Stomach (tissue), 4 donors: Measurements from ENCODE around the gene SMAD4.
"Not testable (repeated sequence)": the region's sequence is repeated elsewhere in the genome, so short reads cannot be mapped to it uniquely, and the experiment has no call there.

ENCODE experiments used
- EP300 ChIP-seq: sonication (generic); formaldehyde crosslinking; IDR thresholded peaks from one replicate; pipeline ENCODE4 v1.6.1; 2017; ENCODE audit warnings: antibody characterized with exemption
- POLR2A ChIP-seq, 4 donors: fragments of 450-650 bp; IDR thresholded peaks; one replicate each; pipeline ENCODE4 v1.6.1; 2016; ENCODE audit warnings: antibody characterized with exemption in 4 of 4, control low read depth in 2 of 4, mild to moderate bottlenecking in 1 of 4, moderate library complexity in 1 of 4
- POLR2AphosphoS5 ChIP-seq, 3 donors: sonication (generic); formaldehyde crosslinking; IDR thresholded peaks; one replicate each; pipeline ENCODE4 v1.6.1; 2016; ENCODE audit warnings: antibody characterized with exemption in 3 of 3
- TF ChIP-seq, protein P1 (sequence below), 7 experiments: fragments of 450-650 bp in 4 of 7; fragments of 200-600 bp in 3 of 7; sonication (generic) in 3 of 7; IDR thresholded peaks; one replicate each; pipeline ENCODE4 v1.5.1; 2016 to 2019; ENCODE audit warnings: antibody characterized with exemption in 7 of 7, control low read depth in 2 of 7, mild to moderate bottlenecking in 1 of 7

DNA sequence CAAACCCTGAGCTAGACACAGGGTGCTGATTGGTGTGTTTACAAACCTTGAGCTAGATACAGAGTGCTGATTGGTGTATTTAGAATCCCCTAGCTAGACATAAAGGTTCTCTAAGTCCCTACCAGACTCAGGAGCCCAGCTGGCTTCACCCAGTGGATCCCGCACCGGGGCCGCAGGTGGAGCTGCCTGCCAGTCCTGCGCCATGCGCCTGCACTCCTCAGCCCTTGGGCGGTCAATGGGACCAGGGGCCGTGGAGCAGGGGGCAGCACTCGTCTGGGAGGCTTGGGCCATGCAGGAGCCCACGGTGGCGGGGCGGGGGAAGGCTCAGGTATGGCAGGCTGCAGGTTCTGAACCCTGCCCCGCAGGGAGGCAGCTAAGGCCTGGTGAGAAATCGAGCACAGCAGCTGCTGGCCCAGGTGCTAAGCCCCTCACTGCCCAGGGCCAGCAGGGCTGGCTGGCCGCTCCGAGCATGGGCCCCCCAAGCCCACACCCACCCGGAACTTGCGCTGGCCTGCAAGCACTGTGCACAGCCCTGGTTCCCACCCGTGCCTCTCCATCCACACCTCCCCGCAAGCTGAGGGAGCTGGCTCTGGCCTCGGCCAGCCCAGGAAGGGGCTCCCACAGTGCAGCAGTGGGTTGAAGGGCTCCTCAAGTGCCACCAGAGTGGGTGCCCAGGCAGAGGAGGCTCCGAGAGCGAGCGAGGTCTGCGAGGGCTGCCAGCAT lies 81.8 kb downstream of the SMAD4 start:
- TF ChIP-seq, protein P1, sequence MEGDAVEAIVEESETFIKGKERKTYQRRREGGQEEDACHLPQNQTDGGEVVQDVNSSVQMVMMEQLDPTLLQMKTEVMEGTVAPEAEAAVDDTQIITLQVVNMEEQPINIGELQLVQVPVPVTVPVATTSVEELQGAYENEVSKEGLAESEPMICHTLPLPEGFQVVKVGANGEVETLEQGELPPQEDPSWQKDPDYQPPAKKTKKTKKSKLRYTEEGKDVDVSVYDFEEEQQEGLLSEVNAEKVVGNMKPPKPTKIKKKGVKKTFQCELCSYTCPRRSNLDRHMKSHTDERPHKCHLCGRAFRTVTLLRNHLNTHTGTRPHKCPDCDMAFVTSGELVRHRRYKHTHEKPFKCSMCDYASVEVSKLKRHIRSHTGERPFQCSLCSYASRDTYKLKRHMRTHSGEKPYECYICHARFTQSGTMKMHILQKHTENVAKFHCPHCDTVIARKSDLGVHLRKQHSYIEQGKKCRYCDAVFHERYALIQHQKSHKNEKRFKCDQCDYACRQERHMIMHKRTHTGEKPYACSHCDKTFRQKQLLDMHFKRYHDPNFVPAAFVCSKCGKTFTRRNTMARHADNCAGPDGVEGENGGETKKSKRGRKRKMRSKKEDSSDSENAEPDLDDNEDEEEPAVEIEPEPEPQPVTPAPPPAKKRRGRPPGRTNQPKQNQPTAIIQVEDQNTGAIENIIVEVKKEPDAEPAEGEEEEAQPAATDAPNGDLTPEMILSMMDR (IDR thresholded peaks at IDR 0.05) = not testable (repeated sequence)
- not testable (repeated sequence) for TF ChIP-seq POLR2AphosphoS5 (IDR thresholded peaks at IDR 0.05); POLR2A (IDR thresholded peaks at IDR 0.05); EP300
